PC-3 (cell line): Measurements from ENCODE around the gene ZNF507.

Source experiments
- CTCF ChIP-seq: fragments of 300-600 bp; sonication (generic); conservative IDR thresholded peaks from 2 replicates; pipeline ENCODE4 v1.5.1; 2017; ENCODE audit warnings: antibody characterized with exemption, low read depth, mild to moderate bottlenecking, low read length
- EZH2 ChIP-seq: fragments of 300-600 bp; sonication (generic); IDR thresholded peaks from one replicate; pipeline ENCODE4 v1.6.1; 2017; ENCODE audit warnings: antibody characterized with exemption, mild to moderate bottlenecking, low read length; ENCODE audit not compliant: unreplicated experiment
- EZH2phosphoT487 ChIP-seq: fragments of 300-600 bp; sonication (generic); IDR thresholded peaks from 2 replicates; pipeline ENCODE4 v1.6.1; 2018; ENCODE audit warnings: mild to moderate bottlenecking, antibody characterized with exemption, low read length, borderline replicate concordance

- TF ChIP-seq EZH2, result no peak
- no peak for TF ChIP-seq CTCF
- TF ChIP-seq EZH2phosphoT487, result no peak
These were observed 69.8 kb downstream of the ZNF507 start for GRCh38 chr19:32415246-32415645.
